Islet of Langerhans (tissue), 1 donor: ENCODE data around the gene GSTT2B.
"Not testable (repeated sequence)": the region's sequence is repeated elsewhere in the genome, so short reads cannot be mapped to it uniquely, and the experiment has no call there.

Source experiments
- FAIRE-seq: peaks from one replicate; lab custom pipeline; 2011; peaks lifted over from hg19 to GRCh38; lab: Jason Lieb, UNC

The GSTT2B gene

GRCh38 chr22:23961084-23961771, at the start of gene GSTT2B:
GSTT2B (minus strand) TSS chr22:23961195; CDS start chr22:23961131, 64 bp downstream.
- FAIRE-seq, result not testable (repeated sequence)

GRCh38 chr22:24010018-24010391, 49.0 kb upstream of the GSTT2B start:
- no peak for FAIRE-seq

- no peak for FAIRE-seq
Observed at GRCh38 chr22:24009227-24010017, 48.4 kb upstream of the GSTT2B start.

GRCh38 chr22:24008381-24009226, 47.6 kb upstream of the GSTT2B start:
- FAIRE-seq, result no peak

- FAIRE-seq, result no peak
Observed at GRCh38 chr22:24008022-24008283, 47.0 kb upstream of the GSTT2B start.

GRCh38 chr22:24007253-24008021, 46.4 kb upstream of the GSTT2B start:
- no peak for FAIRE-seq

- no peak for FAIRE-seq
Observed at GRCh38 chr22:24006914-24007214, 45.9 kb upstream of the GSTT2B start.

GRCh38 chr22:24006207-24006913, 45.4 kb upstream of the GSTT2B start:
- FAIRE-seq, result no peak

GRCh38 chr22:24005201-24005600, 44.2 kb upstream of the GSTT2B start, which contains the start of gene GSTT4:
GSTT4 (minus strand) TSS chr22:24005453; CDS start chr22:24005356, 97 bp downstream.
- no peak for FAIRE-seq

GRCh38 chr22:24003887-24004286, 42.9 kb upstream of the GSTT2B start:
- FAIRE-seq, result no peak

- no peak for FAIRE-seq
Observed at GRCh38 chr22:24002851-24003250, 41.9 kb upstream of the GSTT2B start.

- no peak for FAIRE-seq
Observed at GRCh38 chr22:24002272-24002671, 41.3 kb upstream of the GSTT2B start.

GRCh38 chr22:24001314-24001713, 40.3 kb upstream of the GSTT2B start:
- FAIRE-seq, result no peak

GRCh38 chr22:23999779-24000178, 38.8 kb upstream of the GSTT2B start:
- not testable (repeated sequence) for FAIRE-seq

- no peak for FAIRE-seq
Observed at GRCh38 chr22:23997092-23997491, 36.1 kb upstream of the GSTT2B start.

- FAIRE-seq, result not testable (repeated sequence)
Observed at GRCh38 chr22:23993581-23994177, 32.7 kb upstream of the GSTT2B start.

- not testable (repeated sequence) for FAIRE-seq
Observed at GRCh38 chr22:23993080-23993479, 32.1 kb upstream of the GSTT2B start.

- not testable (repeated sequence) for FAIRE-seq
Observed at GRCh38 chr22:23989583-23990244, 28.7 kb upstream of the GSTT2B start.

- not testable (repeated sequence) for FAIRE-seq
Observed at GRCh38 chr22:23986538-23987178, 25.7 kb upstream of the GSTT2B start.

GRCh38 chr22:23986089-23986488, 25.1 kb upstream of the GSTT2B start:
- not testable (repeated sequence) for FAIRE-seq
